Measurements from ENCODE around the gene IGSF5. TPM values are rescaled to one million over a fixed set of nuclear protein-coding genes. Genes with fewer than 3 reads are reported as not detected.

IGSF5 gene
- total and polyA plus RNA-seq, 2 of the 4 experiments (the other 2 are of a cell fraction), result not detected

GRCh38 chr21:39807738-39808137 lies 62.8 kb downstream of the IGSF5 start:
- POLR2A ChIA-PET (ENCODE audit: unreplicated experiment), result no interaction called here
- CTCF ChIA-PET, result no interaction called here
- Histone ChIP-seq H2AFZ (replicated peaks; ENCODE audit: low read length, poor library complexity) (no peak overlapping the region), H3K27me3 (ENCODE audit: control insufficient read depth, insufficient read depth, low read length) (no peaks in the 10 kb centered on the region), H3K36me3 (ENCODE audit: control insufficient read depth, insufficient read depth, low read length) (no peaks in the 10 kb centered on the region), H2BK120ac (ENCODE audit: low read depth, low read length) (no peak overlapping the region), H3K18ac (ENCODE audit: low read depth, low read length) (no peak overlapping the region), H4K91ac (ENCODE audit: insufficient read depth, low read depth, low read length) (no peak overlapping the region), H3K56ac (ENCODE audit: extremely low read depth, insufficient read depth, low read length) (no peak overlapping the region), H3K14ac (replicated peaks; ENCODE audit: low read depth, low read length) (no peak overlapping the region), H2BK20ac (ENCODE audit: low read depth, low read length) (no peak overlapping the region), H3K9me1 (ENCODE audit: insufficient read depth, low read length) (no peaks in the 10 kb centered on the region), H3K27ac (ENCODE audit: insufficient read depth, low read length) (no peak overlapping the region), H3K23ac (ENCODE audit: low read depth, low read length) (no peak overlapping the region), H4K8ac (ENCODE audit: low read depth in 2 of 2, low read length in 2 of 2) (no peak overlapping the region), H2BK5ac (ENCODE audit: low read depth, low read length, poor library complexity, severe bottlenecking) (no peak overlapping the region), H3K4ac (ENCODE audit: low read depth, low read length) (no peak overlapping the region), H2BK15ac (ENCODE audit: low read depth, low read length) (no peak overlapping the region), H4K20me1 (ENCODE audit: insufficient read depth, low read length) (no peaks in the 10 kb centered on the region), H3K4me1 (ENCODE audit: control insufficient read depth, insufficient read depth, low read length) (no peaks in the 10 kb centered on the region), H3K4me3 (ENCODE audit: insufficient read depth, low read depth, low read length) (no peak overlapping the region), H3K9ac (ENCODE audit: low read depth, low read length) (no peak overlapping the region), H2AK9ac (replicated peaks; ENCODE audit: low read depth, low read length, poor library complexity) (no peak overlapping the region), H2AK5ac (ENCODE audit: low read depth, low read length) (no peak overlapping the region), H3K4me2 (ENCODE audit: low read depth, low read length) (no peak overlapping the region), H4K5ac (ENCODE audit: low read depth, low read length) (no peak overlapping the region), H3K79me1 (ENCODE audit: low read depth in 1 of 2, low read length in 2 of 2) (no peaks in the 10 kb centered on the region), H3K9me3 (ENCODE audit: control insufficient read depth, insufficient read depth, low read length) (peaks cover 30% of the 10 kb centered on the region)
- DNase-seq (no peak), ATAC-seq (ENCODE audit: low read depth) (no peak)
- dilution Hi-C loops (cut with HindIII; ENCODE audit: low sequenced_read_pairs, unreplicated experiment) (no loop called here), in situ Hi-C loops (cut with MboI; ENCODE audit: low sequenced_read_pairs) (no loop called here), intact Hi-C loops (cut with micrococcal nuclease) (no loop called here)
- TF ChIP-seq RCOR1 (IDR thresholded peaks at IDR 0.05; ENCODE audit: insufficient replicate concordance, low read length) (no peak), MAFK (IDR thresholded peaks at IDR 0.05; ENCODE audit: low read depth, low read length) (no peak), CHD1 (IDR thresholded peaks at IDR 0.05; ENCODE audit: low read depth, low read length) (no peak), MXI1 (IDR thresholded peaks at IDR 0.05; ENCODE audit: borderline replicate concordance, low read depth, low read length) (no peak), FOS (IDR thresholded peaks at IDR 0.05; ENCODE audit: low read depth, low read length) (no peak), USF2 (IDR thresholded peaks at IDR 0.05; ENCODE audit: low read depth, low read length) (no peak), CEBPB (IDR thresholded peaks at IDR 0.05; ENCODE audit: low read depth, low read length) (no peak), SMC3 (IDR thresholded peaks at IDR 0.05; ENCODE audit: low read depth, low read length) (no peak), RAD21 (IDR thresholded peaks at IDR 0.05; ENCODE audit: low read length) (no peak), CTCF (conservative IDR thresholded peaks at IDR 0.05; ENCODE audit: low read depth, low read length) (no peak), RFX5 (IDR thresholded peaks at IDR 0.05; ENCODE audit: low read depth, low read length) (no peak), ELK1 (IDR thresholded peaks at IDR 0.05; ENCODE audit: borderline replicate concordance, low read depth, low read length) (no peak), NFE2L2 (IDR thresholded peaks at IDR 0.05; ENCODE audit: low read depth, low read length) (no peak), BHLHE40 (IDR thresholded peaks at IDR 0.05; ENCODE audit: low read depth, low read length) (no peak), POLR2A (IDR thresholded peaks at IDR 0.05; ENCODE audit: low read depth, low read length) (no peak)
- WGBS, 2 experiments (ENCODE audit: extremely low coverage in 2 of 2, insufficient read length in 1 of 2), result no CpG with 5 or more reads among the region's 3 CpGs
- no TSS peak for BruUV-seq (replicated peaks)

Data from IMR-90 (cell line).